ENCODE results near the gene ACSBG1. TPM values are rescaled to one million over a fixed set of nuclear protein-coding genes. Genes with fewer than 3 reads are reported as not detected.

ACSBG1 gene
- total and polyA plus RNA-seq, 2 of the 8 experiments (the other 6 are each of a cell fraction or from before 2014, with no cell fraction given), result 5.4 to 7.1 TPM

GRCh38 chr15:78237146-78237545, 2.8 kb upstream of the ACSBG1 start:
- no peak overlapping the region for H4K91ac ChIP-seq (replicated peaks; ENCODE audit: insufficient read length, low read length)
- no peak for DNase-seq (ENCODE audit: low read depth in 1 of 2, low spot score in 2 of 2)
- no peak overlapping the region for H3K4ac ChIP-seq (replicated peaks; ENCODE audit: insufficient read length, low read depth, low read length)
- H3K79me1 ChIP-seq (ENCODE audit: low read depth, low read length), result no peaks in the 10 kb centered on the region
- no peaks in the 10 kb centered on the region for H4K20me1 ChIP-seq (replicated peaks in 1 of 2; ENCODE audit: control insufficient read depth in 1 of 2, insufficient read depth in 2 of 2, low read length in 2 of 2)
- H3K9me3 ChIP-seq (ENCODE audit: insufficient read depth in 2 of 2, low read depth in 1 of 2, low read length in 1 of 2), result no peaks in the 10 kb centered on the region
- ChIA-PET CTCF (ENCODE audit: partially characterized antibody) (interaction anchor here (2.4 to 16.2 kb wide), 4 partner anchors 20 to 127 kb away, joined by 5 to 285 read pairs (median 86); no protein-coding TSS in a partner anchor), POLR2A (ENCODE audit: partially characterized antibody) (no interaction called here)
- H2AFZ ChIP-seq (ENCODE audit: low read length), result no peak overlapping the region
- H3K27me3 ChIP-seq (replicated peaks in 1 of 4; ENCODE audit: control insufficient read depth in 3 of 4, extremely low read depth in 1 of 4, insufficient read depth in 3 of 4, low read length in 3 of 4), result no peaks in the 10 kb centered on the region
- no peak overlapping the region for H2AK5ac ChIP-seq (ENCODE audit: low read depth, low read length)
- no peak overlapping the region for H2BK12ac ChIP-seq (ENCODE audit: low read depth, low read length)
- 81% methylated on average over 6 of the region's 6 CpGs; no CpG with 5 or more reads in 1 of the 2 experiments for WGBS, 2 experiments (ENCODE audit: extremely low coverage in 1 of 2, insufficient coverage in 1 of 2, insufficient read length in 1 of 2, insufficient replicate concordance in 2 of 2, low coverage in 1 of 2, low lambda C conversion rate in 2 of 2, missing lambda C conversion rate in 1 of 2)
- H3K36me3 ChIP-seq (ENCODE audit: control insufficient read depth in 2 of 4, insufficient read depth in 4 of 4, low read length in 3 of 4), result no peaks in the 10 kb centered on the region
- no peak overlapping the region for H3K9ac ChIP-seq (replicated peaks in 1 of 4; ENCODE audit: extremely low read depth in 1 of 4, low read depth in 3 of 4, low read length in 3 of 4)
- no peak overlapping the region for H3K56ac ChIP-seq (replicated peaks; ENCODE audit: insufficient read length, low read depth, low read length)
- no peak overlapping the region for H2BK120ac ChIP-seq (replicated peaks; ENCODE audit: low read depth, low read length)
- H2BK5ac ChIP-seq (ENCODE audit: low read depth, low read length), result no peak overlapping the region
- H3K14ac ChIP-seq (ENCODE audit: insufficient read length), result no peak overlapping the region
- no peak overlapping the region for H3K4me2 ChIP-seq (ENCODE audit: insufficient read depth in 1 of 2, low read depth in 2 of 2, low read length in 2 of 2)
- no peak overlapping the region for H3K18ac ChIP-seq (ENCODE audit: extremely low read depth, low read length)
- no peak for FAIRE-seq
- H2BK15ac ChIP-seq (ENCODE audit: low read length), result no peak overlapping the region
- H2BK20ac ChIP-seq (ENCODE audit: low read length), result no peak overlapping the region
- H4K5ac ChIP-seq (ENCODE audit: insufficient read length, low read depth, low read length), result no peak overlapping the region
- H4K8ac ChIP-seq (ENCODE audit: extremely low read depth, insufficient read depth, low read length), result no peak overlapping the region; the same call in 1 of the 2 replicates
- H3K4me1 ChIP-seq (replicated peaks in 1 of 4; ENCODE audit: control insufficient read depth in 3 of 4, insufficient read depth in 4 of 4, low read length in 3 of 4), result peaks cover 6 to 16% (median 14%) of the 10 kb centered on the region in 4 experiments
- H3K4me3 ChIP-seq (ENCODE audit: extremely low read depth in 1 of 4, insufficient read depth in 2 of 4, low read depth in 3 of 4, low read length in 4 of 4), result no peak overlapping the region
- H3K79me2 ChIP-seq (ENCODE audit: control insufficient read depth in 1 of 2, insufficient read depth in 2 of 2, low read length in 2 of 2), result no peaks in the 10 kb centered on the region
- H3K27ac ChIP-seq (ENCODE audit: low read depth, low read length), result no peak overlapping the region
- no peaks in the 10 kb centered on the region; the same call in 1 of the 2 replicates for H3K23me2 ChIP-seq (ENCODE audit: low read depth, low read length)
- no peak overlapping the region for H3K23ac ChIP-seq (ENCODE audit: insufficient read length)
- TF ChIP-seq RNF2 (IDR thresholded peaks at IDR 0.05; ENCODE audit: borderline replicate concordance, low read depth, low read length, missing control alignments, poor library complexity, severe bottlenecking), result no peak
- no peak for TF ChIP-seq EGR1 (IDR thresholded peaks at IDR 0.05; ENCODE audit: borderline replicate concordance, low read depth, low read length)
- TF ChIP-seq SIN3A (conservative IDR thresholded peaks at IDR 0.05 in 1 of 2, IDR thresholded peaks at IDR 0.05 in 1 of 2; ENCODE audit: low read depth in 1 of 2, low read length in 2 of 2), result no peak
- no peak for TF ChIP-seq HDAC6 (IDR thresholded peaks at IDR 0.05; ENCODE audit: low read depth, low read length)
- TF ChIP-seq SP1 (IDR thresholded peaks at IDR 0.05; ENCODE audit: low read depth, low read length), result no peak

Measured in H1 (cell line).